HG03575 (cell line): ENCODE measurements around the gene IKZF2.

ENCODE experiments used
- ATAC-seq: cut with Tn5 transposase; IDR thresholded peaks from one replicate; pipeline ENCODE4 v1.9.1; 2021; ENCODE audit not compliant: unreplicated experiment, insufficient number of reproducible peaks, low FRiP score; ENCODE audit errors: extremely low read depth

Gene IKZF2

DNA sequence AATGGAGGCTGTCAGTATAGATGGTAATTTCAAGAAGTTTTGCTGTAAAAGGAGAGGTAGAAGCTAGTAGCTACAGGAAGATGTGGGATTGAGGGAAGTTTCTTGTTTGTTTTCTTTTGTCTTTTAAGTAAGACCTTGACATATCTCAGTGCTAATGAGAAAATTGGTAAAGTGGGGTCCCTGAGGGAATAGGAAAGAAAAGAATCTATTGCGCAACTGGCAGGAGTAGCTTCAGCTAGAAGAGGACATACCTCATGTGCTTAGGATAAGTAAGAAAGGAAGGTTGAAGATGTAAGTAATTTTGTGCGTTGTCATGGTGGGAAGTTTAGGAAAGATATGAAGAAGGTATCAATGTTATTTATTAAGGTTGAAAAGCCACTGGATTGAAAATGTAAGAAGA, 8.4 kb upstream of the IKZF2 start:
- no peak for ATAC-seq

- peak; percentile 61 for ATAC-seq
Measured at GRCh38 chr2:213157242-213157641, 5.8 kb upstream of the IKZF2 start.

DNA sequence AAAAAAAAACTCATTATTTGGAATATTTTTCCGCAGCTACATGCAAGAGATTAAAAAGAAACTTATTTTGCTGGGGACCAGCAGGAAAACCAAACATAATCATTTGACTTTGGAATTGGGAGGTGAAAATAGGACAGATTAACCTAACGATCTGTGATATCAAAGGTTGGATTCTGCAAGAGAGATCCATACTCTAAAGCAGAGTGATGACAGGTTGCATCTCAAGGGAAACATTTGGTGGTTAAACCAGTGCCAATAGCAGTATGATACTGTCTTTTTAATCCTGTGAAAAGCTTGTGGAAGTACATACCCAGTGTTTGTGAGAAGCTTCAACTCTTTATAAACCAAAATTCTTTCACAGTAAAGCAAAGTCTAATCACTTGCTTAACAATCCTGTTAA, 5.3 kb upstream of the IKZF2 start:
- ATAC-seq = no peak

GRCh38 chr2:213152888-213153287, 1.5 kb upstream of the IKZF2 start:
- no peak for ATAC-seq

GRCh38 chr2:213152065-213152794, 818 bp upstream of the IKZF2 start:
- ATAC-seq = no peak

GRCh38 chr2:213150315-213151097, 906 bp downstream of the IKZF2 start:
- ATAC-seq = no peak

- no peak for ATAC-seq
Measured at GRCh38 chr2:213149949-213150314, 1.5 kb downstream of the IKZF2 start.

DNA sequence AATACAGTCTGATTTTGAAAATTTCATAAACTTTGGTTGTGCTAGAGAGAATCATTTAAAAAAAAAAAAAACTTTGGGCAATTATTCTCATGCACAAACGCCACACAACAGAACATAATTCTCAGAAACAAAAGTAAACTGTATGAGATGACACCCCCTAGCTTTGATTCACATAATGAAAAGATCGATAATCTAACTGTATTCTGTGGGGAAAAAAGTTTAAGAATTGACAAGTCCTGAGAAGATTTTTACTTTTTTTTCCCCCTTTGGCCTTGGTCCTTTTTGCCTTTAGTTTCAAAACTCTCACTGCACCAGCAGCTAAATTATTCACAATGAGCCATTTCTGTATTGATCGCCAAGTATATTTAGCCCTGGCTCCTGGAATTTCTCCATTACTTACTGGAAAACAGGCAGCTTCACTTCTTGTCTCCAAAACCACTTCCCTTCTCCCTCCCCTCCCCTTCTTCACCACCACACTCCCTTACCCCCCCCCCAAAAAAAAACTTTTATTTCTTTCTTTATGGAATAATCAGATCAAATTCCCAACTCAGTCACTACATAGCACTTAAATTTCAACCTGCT, 2.0 kb downstream of the IKZF2 start:
- no peak for ATAC-seq

DNA sequence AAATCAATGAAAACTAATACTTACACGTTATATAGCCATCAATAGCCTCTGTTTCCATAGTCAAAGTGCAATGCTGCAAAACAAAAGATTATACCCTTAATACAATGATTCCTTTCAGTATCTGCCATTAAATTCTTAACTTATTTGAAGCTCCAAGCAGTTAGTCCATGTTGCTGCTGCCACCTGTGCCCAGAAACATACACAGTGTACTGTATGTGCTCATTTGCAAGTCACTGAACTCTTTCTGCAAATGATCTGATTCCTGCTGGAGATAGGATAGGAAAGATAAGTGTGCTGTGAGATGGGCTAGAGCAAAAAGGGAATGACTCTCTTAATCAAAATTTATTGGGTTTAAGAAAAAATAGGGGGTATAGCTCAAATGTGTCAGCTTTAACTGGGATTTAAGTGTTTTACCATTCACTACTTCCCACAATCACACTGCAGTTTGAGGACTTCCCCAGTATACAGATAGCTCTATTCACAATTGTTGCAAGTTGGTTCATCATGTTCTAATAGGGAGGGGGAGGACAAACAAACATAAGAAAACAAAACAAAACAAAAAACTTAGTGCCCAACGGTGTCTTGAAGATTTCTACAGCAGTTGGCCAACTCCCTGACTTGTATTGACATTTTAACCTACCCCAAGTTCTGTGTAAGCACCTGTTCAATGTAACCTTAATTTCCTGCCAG, 2.7 kb downstream of the IKZF2 start:
- ATAC-seq = no peak

GRCh38 chr2:213147538-213147937, 3.9 kb downstream of the IKZF2 start:
- no peak for ATAC-seq

DNA sequence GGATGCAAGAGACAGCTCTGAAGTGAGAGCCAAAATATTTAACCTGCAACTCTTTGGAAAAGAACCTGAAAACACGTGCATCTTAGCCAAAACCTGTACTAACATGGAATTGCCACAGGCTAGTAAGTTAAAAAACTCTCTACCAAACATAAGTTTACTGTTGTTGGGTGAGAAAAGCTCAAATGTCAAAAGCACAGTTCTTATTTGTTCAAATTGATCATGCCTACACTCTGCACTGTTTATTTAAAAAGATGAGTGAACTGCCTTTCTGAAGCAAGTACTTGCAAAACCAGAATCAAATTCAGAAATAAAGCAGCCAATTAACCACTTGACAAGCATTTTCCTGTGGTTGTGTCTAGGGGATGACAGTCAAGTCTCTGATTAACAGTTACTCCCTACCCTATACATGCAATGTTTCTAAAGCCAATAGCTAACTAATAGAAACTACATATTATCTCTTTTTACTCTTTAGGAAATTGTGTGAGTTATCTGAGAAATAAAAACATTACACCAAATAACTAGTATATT, 5.6 kb downstream of the IKZF2 start:
- no peak for ATAC-seq

DNA sequence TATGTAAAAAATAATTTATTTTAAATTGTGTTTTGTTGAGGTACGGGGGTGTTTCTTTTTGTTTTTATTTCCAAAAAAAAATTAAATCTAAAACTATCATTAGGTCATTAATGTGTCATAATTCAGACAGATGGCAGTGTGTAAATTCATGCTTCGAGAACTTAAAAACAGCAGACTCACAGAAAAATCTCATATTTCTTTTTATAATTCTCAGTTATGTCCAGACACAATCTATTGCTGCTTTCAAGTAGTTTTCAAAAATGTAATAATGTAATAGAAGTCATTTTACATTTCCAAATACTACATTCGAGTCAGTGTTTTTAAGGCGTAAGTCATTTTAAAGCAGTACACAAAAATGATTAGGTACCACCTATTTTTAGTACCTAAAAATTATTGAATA, 14.3 kb downstream of the IKZF2 start:
- ATAC-seq = no peak

DNA sequence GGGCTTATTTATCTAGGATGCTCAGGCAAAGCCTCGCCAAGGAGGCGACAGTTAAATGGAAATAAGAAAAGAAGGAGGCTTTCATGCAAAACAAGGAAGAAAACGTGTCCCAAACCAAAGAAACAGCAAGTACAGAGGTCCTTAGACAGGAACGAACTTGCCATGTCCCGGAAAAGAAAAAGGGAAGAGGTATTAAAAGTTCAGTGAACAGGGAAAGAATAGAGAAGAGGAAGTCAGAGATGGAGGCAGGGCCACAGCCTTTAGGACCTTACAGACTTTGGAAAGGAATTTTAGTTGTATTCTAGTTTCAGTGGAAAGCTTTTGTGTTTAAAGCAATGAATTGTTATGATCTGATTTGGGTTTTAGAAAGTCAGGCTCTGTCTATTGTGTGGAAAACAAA, 22.1 kb downstream of the IKZF2 start:
- ATAC-seq = no peak

DNA sequence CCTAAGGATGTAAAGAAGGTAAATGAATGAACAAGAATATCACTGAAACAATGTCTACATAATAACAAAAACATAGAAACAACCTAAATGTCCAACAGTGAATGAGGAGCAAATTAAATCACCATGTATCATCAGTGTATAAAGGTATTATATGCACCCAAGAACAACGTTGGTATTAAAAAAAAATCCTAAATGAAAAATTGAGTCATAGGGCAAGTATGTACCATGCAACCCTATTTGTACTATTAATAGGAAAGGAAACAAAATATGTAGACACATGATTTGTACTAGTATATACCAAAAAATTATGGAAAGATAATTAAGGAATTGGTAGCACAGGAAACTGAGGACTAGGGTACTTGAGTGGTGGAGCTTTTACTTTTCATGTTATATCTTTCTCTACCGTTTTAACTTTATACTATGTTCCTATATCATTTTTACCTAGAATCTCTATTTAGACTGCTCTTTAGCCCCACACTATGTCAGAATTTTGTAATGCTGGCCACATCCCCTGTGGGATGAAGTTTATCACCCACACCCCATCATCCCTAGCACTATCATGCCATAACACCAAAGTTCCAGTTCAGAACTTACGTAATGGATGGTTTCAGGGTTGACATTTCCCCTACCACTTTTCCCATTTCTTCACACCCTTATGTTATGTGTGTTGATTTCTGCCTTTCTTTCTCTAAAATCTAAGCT, 25.6 kb downstream of the IKZF2 start:
- no peak for ATAC-seq

- ATAC-seq = no peak
Measured at GRCh38 chr2:213122725-213123124, 28.7 kb downstream of the IKZF2 start.

DNA sequence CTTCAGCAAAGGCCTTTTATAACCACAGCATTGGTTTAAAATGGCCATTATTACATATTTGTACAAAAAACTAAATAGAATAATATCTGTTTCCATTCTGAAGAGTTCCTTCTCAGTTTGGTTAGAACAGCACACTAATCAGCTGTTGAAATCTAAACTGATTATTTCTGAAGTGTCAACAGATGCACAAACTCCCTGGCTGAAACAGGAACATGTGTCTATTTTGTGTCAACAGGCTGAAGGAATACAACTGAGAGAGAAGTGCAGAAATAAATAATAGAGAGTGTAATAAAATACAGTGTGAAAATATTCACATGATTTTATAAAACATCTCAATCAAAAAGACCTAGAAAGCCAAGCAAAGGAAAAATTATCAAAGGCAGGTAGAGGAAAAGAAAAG, 29.7 kb downstream of the IKZF2 start:
- no peak for ATAC-seq

DNA sequence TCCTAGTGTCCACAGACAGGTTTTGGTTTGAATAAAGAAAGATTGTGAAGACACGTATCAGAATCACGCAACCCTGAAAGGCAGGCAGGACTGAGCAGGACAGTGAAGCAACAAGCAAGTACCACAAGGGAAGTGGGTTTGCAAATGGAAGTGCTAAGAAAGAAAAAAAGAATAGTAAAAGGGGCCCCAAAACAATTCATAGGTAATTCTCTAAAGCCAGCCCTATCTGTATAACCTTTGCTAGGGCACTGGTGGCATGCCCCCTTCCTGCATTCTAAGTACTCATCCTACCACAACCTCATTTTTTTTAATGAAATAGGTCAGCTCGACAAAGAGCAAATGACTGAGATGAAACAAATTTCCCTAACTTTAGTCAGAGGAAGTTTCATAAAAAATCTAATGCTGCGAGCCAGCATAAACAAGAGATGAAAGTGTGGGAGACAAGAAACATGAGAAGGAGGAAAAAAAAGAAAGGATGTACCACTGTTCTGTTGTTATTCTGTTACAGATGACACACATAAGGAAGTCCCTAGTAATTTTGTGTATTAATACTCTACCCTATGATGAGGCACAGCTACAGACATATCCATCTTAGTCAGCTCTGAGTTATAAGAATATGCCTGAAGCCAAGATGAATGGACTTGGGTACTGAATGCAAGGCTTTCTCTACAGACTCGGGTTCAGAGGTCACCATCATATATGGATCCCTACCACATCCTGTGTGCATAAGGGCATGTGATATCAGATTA, 32.2 kb downstream of the IKZF2 start:
- ATAC-seq = peak; percentile 52

- no peak for ATAC-seq
Measured at GRCh38 chr2:213108308-213108707, 43.1 kb downstream of the IKZF2 start.
